ELR (cell line): Measurements from ENCODE around the gene GGTLC2.
"Not testable (repeated sequence)": the region's sequence is repeated elsewhere in the genome, so short reads cannot be mapped to it uniquely, and the experiment has no call there.

Source experiments
- DNase-seq: peaks from one replicate; pipeline ENCODE4 v3.0.0-alpha.2; 2015; ENCODE audit warnings: low read depth

Gene GGTLC2

GRCh38 chr22:22644314-22644713, at the start of gene GGTLC2:
Gene GGTLC2, plus strand, starts transcription at chr22:22644614. Its CDS starts 1,732 bp downstream, at chr22:22646346.
- not testable (repeated sequence) for DNase-seq

DNA sequence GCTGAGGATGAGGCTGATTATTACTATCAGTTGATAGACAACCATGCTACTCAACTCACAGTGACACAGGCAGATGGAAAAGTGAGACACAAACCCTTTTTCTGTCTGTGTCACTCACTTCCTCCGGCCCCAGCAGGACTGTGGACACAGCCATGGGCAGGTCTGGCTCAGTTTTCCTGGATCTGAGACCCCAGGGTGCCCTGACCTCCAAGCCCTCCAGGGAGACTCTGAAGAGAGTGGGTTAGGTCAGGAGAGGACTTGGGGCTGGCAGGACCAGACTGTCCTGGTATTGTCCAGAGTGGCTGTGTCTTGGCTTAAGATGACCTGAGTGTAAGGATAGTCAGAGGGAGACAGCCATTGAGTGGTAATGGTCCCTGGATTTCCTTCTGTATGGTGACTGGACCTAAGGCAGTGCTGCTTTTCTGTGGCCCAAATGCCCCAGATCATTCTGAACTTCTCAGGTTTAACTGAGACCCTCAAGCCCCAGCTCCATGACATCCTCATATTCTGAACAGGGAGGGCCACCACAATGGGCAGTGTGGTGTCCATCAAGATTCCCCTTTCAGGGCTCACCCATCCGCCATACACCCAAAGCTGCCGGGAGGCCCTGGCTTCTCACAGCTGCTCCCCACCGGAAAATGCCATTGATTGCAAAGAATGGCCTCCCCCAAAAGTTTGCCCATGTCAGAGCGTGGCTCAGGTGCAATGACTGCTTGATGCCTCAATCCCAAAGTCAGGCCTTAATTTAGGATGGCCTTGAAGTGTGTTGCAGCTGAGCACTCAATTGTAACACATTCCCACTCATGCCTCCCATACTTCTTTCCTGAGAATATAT, 49.2 kb upstream of the GGTLC2 start:
- DNase-seq, result no peak

GRCh38 chr22:22598144-22598543, 46.3 kb upstream of the GGTLC2 start:
- no peak for DNase-seq

- no peak for DNase-seq
These were observed 45.2 kb upstream of the GGTLC2 start for GRCh38 chr22:22599248-22599647.

DNA sequence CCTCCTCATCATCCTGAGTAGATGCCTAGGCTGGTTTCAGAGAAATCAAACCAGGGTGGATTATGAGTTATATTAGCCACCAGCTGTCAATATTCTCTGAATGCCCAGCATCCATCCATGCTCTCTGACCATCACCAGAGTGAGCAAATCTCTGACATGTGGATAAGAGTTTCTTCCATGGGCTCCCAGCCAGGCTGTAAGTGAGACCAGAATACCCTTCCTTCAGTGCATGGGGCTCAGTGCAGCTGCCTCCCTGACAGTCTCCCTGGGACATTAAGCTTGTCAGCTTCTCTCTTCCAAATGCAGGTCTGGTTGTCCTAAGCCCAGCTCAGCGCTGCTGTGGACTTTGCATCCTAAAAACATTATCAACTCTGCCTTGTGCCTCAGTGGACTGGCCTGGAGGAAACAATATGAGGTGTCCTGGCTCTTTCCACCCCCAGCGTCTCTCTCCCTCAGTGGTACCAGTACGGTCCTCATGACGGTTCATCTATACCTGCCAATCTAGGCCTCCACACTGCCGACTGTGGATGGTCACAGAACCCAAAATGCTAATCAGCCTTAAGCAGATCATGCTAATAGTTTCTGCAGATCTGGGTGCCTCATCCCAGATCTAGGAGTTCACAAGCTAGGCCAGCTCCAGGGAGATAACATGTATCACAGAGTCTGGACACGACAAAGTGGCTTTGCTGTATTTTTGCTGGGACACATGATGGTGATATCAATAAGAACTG, 43.7 kb upstream of the GGTLC2 start:
- DNase-seq, result no peak

- DNase-seq, result no peak
These were observed 40.9 kb upstream of the GGTLC2 start for GRCh38 chr22:22603470-22603947.

DNA sequence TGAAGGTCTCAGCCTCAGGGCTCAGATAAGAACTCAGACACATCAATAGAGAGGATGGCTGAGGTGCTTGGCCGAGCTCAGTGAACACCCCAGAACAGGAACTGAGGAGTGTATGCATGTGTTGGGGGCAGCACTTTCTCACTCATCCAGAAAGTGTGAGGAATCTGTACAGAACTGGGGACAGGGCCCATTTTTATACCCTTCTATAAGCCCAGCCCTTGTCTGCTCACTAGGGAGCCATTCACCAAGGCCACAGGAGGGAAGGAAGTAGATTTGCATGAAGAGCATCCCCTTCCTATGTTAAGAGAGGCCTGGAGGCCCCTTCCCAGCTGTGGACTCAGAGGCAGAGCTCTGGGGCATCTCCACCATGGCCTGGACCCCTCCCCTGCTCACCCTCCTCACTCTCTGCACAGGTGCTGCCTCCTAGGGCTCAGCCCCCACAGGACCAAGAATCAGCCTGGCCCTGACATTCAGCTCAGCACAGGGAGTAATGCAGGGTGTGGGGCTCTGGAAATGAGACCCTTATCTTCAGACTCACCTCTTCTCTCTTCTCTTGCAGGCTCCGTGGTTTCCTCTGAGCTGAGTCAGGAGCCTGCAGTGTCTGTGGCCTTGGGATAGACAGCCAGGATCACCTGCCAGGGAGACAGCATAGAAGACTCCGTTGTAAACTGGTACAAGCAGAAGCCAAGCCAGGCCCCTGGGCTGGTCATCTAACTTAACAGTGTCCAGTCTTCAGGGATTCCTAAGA, 39.9 kb upstream of the GGTLC2 start:
- no peak for DNase-seq

DNA sequence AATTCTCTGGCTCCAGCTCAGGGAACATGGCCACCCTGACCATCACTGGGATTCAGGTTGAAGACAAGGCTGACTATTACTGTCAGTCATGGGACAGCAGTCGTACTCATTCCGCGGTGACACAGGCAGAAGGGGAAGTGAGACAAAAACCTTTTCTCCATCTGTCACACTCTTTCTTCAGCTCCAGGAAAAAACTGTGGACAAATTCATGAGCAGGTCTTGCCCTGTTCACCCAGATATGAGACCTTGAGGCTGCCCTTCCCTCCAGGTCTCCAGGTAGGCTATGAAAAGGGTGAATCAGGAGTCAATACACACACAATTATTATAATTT, 39.4 kb upstream of the GGTLC2 start:
- no peak for DNase-seq

- DNase-seq, result not testable (repeated sequence)
These were observed 36.4 kb upstream of the GGTLC2 start for GRCh38 chr22:22608022-22608421.

- no peak for DNase-seq
These were observed 35.1 kb upstream of the GGTLC2 start for GRCh38 chr22:22609291-22609690.

DNA sequence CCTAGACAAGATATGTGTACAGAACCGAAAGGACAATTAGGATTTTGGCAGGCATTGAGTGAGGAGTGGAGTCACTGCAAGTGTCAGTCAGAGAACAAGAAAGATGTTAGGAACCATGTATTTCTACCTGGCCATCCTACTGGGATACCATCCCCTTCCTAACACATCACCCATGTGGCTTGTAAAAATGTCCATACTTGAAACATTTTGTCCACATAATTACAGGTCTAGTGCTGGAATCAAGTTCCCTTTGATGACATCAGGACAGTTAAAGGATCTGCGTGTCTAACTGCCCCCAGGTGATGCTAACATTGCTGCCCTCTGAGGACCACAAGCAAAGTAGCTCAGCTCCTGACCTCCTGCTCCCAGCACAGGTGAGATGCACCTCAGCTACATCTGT, 31.9 kb upstream of the GGTLC2 start:
- no peak for DNase-seq

- no peak for DNase-seq
These were observed 30.3 kb upstream of the GGTLC2 start for GRCh38 chr22:22614065-22614464.

DNA sequence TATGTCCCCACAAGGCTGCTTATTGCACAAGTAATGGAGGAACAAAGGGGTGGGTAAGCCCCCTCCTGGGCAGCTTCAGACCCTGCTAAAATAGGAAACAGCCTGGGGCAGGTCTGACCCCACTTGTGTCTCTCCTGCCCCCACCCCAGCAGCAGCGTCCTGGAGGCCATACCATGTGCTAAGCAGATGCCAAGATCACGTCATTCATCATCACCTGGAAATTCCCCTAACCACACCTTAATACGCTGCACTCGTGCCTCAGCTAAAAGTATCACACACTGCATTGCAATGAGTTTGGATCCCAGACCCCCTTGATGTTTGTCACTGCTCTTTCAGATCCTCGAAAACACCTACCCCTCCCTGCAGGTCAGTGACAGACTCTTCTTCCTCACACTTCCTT, 27.8 kb upstream of the GGTLC2 start:
- no peak for DNase-seq

DNA sequence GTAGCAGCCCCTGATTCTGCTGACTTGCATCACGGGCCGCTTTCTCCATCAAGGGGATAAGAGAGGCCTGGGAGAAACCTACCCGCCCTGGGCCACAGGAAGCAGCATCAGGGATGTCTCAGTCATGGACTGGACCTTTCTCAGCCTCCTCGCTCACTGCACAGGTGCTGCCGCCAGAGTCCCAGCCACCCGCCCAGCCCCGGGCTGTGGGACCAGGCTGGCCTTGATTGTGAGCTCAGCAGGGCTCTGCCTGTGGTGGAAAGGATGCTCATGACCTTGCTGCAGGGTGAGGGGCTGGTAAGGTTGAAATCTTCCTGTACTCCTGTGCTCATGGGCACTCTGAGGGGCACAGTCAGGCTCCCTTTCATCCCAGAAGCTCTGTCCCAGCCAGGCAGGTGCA, 26.0 kb upstream of the GGTLC2 start:
- no peak for DNase-seq

GRCh38 chr22:22618923-22619322, 25.5 kb upstream of the GGTLC2 start:
- DNase-seq, result no peak

DNA sequence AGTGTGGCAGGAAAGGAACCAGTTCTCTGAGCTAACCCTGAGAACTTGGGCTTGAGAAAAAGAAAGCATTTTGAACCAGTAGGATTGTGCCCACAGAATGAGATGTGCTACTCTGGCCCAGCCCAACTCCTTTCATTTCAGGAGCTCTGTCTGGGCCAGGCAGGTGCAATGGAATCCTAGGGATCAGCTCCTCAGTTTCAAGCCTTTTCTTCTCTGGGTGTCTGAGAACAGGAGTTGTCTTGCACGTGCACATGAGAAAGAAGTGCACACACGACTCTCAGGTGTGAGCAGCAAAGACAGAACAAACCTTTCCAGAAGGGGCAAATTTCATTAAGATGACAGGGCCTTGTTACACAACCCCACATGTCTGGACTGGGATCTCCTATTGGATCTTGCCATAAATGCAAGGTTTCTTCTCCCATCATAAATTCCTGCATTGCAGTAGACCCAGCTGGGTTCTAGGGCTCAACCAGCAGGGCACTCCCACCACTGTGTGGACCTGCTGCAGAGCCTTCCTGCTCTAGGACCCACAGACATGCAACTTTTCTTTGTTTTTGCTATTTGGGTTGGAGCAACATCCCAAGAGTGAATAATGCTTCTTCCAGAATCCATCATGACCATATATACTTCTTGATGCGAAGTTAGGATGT, 24.5 kb upstream of the GGTLC2 start:
- no peak for DNase-seq

- not testable (repeated sequence) for DNase-seq
These were observed 15.6 kb upstream of the GGTLC2 start for GRCh38 chr22:22628546-22629495.

DNA sequence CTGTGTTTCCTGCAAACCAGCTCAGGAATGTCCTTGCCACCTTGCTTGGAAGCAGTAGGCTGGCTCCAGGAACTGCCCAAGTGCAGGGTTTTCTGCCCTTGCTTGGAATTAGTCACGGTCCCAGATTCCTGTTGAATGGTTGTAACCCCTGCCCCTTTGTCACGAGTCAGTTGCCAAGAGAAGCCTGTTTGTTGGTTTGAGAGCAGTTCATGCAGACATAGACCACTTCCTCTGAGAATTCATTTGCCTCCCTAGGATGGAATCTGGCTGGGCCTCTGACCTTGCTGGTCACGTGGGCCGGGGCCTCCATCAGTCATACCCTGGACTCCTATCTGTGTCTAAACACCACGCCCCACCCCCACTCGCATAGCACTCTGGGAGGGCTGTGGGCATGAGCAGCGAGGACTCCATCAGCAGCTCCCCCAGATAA, 13.2 kb upstream of the GGTLC2 start:
- DNase-seq, result not testable (repeated sequence)

DNA sequence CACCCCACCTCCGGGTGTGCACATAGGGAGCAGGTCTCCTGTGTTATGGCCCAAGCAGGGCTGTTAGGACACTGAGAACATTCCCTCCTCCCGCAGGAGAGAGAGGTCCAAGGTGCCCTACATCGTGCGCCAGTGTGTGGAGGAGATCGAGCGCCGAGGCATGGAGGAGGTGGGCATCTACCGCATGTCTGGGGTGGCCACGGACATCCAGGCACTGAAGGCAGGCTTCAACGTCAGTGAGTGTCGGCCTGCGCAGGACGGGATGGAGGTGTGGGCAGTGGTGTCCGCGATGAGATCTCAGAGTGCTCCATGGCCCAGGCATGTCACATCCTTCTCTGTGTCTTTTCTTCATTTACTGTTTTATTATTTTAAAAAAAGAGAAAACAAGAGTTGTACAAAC, 12.2 kb upstream of the GGTLC2 start:
- DNase-seq, result not testable (repeated sequence)

DNA sequence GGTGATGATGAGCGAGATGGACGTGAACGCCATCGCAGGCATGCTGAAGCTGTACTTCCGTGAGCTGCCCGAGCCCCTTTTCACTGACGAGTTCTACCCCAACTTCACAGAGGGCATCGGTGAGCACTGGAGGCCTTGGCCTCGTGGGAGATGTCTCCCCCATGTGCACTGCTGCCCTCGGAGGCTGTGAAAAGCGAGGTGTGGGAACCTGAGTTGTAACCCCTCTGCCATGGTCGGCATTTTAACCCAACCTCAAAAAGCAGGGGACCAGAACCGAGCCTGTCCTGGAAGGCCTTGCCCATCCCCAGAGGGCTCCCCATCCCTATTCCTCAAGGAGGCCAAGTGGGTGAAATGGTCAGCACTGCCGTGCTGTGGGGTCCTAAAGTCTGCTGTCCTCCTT, 10.9 kb upstream of the GGTLC2 start:
- not testable (repeated sequence) for DNase-seq

- DNase-seq, result peak; percentile 18
These were observed 8.2 kb upstream of the GGTLC2 start for GRCh38 chr22:22636260-22636659.
